ENCODE data around the gene GRM1.

Gene GRM1

DNA sequence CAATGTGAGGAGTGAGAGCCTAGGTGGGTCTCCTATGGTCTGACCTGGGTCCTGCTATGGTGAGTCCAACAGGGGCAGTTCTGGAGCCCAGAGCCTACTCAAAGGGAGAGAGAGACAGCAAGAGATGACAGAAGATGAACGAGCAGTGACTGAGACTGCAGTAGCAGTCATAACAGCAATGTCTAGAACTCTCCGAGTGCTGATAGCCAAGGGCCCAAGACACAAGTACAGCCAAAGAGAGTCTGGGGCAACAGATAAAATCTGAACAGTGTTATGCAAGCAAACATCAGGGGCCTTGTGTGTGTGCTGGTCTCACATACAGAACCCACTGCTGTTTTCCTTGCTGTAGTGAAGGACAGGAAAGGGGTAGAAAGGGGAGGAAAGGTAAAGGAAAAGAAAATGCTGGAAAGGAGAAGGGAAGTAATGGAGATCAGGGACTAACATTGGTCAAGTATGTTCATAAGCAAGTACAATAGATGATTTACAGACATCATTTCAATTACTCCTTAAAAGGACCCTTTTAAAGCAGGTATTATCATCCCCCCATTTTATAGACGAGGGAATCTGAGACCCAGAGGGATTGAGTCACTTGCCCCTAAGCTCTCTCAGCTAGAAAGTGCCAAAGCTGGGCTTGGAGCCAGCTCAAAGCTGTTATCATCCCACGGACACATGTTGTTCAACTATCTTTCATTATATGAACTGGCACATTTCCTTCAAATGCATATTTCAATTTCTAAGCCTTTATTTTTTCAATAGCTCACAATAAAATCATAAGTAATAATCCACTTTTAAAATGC is 332.5 kb downstream of the GRM1 start:
- Histone ChIP-seq H3K4me1 (no peaks in the 10 kb centered on the region), H3K27ac (no peak overlapping the region), H3K27me3 (no peaks in the 10 kb centered on the region), H3K36me3 (no peaks in the 10 kb centered on the region), H3K9me3 (no peaks in the 10 kb centered on the region), H3K4me3 (no peak overlapping the region)
- TF ChIP-seq CTCF (IDR thresholded peaks at IDR 0.05): no peak
- DNase-seq: no peak
- intact Hi-C loops (cut with DNase I; ENCODE audit: low total_unique reads): no loop called here

DNA sequence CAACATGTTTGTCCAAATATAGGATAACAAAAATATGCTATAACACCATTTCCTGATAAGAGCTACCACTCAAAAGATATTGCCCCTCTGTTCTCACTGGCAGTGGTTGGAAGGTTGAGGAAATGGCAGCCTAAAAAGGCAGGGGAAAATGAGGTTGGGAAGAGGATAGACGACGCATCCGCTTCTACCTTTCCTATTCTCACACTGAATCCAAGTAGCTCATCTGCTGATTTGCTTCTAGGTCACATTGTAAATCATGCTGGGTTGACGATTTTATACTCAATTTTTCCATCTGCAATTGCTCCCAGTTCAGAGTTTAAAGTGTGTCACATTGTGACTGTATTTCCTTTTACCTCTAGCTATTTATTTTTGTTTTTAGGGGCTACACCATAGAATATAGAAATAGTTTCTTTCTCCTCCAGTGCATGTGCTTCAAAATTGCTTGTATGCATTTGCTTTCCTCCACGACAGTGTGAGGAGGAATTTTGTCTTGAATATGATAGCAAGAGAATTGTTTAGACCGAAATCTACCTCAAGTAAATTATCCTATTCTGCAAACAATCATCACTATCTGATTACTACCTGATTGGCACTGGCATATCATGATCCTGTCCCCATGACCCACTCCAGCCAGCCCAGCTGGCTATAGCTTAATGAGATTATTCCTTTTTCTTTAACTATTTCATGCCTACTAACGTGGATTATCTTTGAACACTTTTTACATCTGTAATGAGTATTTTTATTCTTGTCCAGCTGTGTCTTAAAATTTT is 335.2 kb downstream of the GRM1 start:
- Histone ChIP-seq H3K9me3 (no peaks in the 10 kb centered on the region), H3K27ac (no peak overlapping the region), H3K4me1 (no peaks in the 10 kb centered on the region), H3K36me3 (no peaks in the 10 kb centered on the region), H3K4me3 (no peak overlapping the region), H3K27me3 (no peaks in the 10 kb centered on the region)
- no peak for DNase-seq
- TF ChIP-seq CTCF (IDR thresholded peaks at IDR 0.05): no peak
- intact Hi-C loops (cut with DNase I; ENCODE audit: low total_unique reads): no loop called here

GRCh38 chr6:146364816-146365594 is 336.1 kb downstream of the GRM1 start:
- Histone ChIP-seq H3K27me3 (no peaks in the 10 kb centered on the region), H3K4me1 (no peaks in the 10 kb centered on the region), H3K9me3 (no peaks in the 10 kb centered on the region), H3K27ac (no peak overlapping the region), H3K36me3 (no peaks in the 10 kb centered on the region), H3K4me3 (no peak overlapping the region)
- intact Hi-C loops (cut with DNase I; ENCODE audit: low total_unique reads): no loop called here
- TF ChIP-seq CTCF (IDR thresholded peaks at IDR 0.05): no peak
- no peak for DNase-seq

- Histone ChIP-seq H3K27ac (no peak overlapping the region), H3K27me3 (no peaks in the 10 kb centered on the region), H3K36me3 (no peaks in the 10 kb centered on the region), H3K4me3 (no peak overlapping the region), H3K4me1 (no peaks in the 10 kb centered on the region), H3K9me3 (peaks cover 0 to 4% (median 0%) of the 10 kb centered on the region in 3 donors)
- no peak for TF ChIP-seq CTCF (IDR thresholded peaks at IDR 0.05)
- DNase-seq: no peak
- intact Hi-C loops (cut with DNase I; ENCODE audit: low total_unique reads): no loop called here
Observed at GRCh38 chr6:146367061-146367460, 338.2 kb downstream of the GRM1 start.

DNA sequence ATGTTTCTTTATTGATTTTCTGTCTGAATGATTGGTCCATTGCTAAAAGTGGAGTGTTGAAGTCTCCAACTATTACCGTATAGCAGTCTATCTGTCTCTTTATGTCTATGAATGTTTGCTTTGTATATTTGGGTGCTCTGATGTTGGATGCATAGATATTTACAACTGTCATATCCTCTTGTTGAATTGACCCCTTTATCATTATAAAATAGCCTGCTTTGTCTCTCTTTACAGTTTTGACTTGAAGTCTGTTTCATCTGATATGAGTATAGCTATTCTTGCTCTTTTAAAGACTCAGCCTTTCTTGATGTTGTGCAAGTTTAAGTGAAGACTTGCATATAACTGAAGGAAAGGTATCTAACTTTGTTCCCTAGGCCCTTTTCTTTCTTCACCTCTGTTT is 341.0 kb downstream of the GRM1 start:
- H3K27me3 ChIP-seq: no peaks in the 10 kb centered on the region
- TF ChIP-seq CTCF (IDR thresholded peaks at IDR 0.05): no peak
- H3K9me3 ChIP-seq: peaks cover 0 to 8% (median 0%) of the 10 kb centered on the region in 3 donors
- no peaks in the 10 kb centered on the region for H3K4me1 ChIP-seq
- intact Hi-C loops (cut with DNase I; ENCODE audit: low total_unique reads): no loop called here
- no peak overlapping the region for H3K27ac ChIP-seq
- H3K4me3 ChIP-seq: no peak overlapping the region
- no peaks in the 10 kb centered on the region for H3K36me3 ChIP-seq
- no peak for DNase-seq

Measured in tibial artery (tissue), 4 donors.